ENCODE results near the gene SYNGAP1.
A peak's percentile ranks its signal among the peaks of the same experiment; 100 is the strongest.

The SYNGAP1 gene

DNA sequence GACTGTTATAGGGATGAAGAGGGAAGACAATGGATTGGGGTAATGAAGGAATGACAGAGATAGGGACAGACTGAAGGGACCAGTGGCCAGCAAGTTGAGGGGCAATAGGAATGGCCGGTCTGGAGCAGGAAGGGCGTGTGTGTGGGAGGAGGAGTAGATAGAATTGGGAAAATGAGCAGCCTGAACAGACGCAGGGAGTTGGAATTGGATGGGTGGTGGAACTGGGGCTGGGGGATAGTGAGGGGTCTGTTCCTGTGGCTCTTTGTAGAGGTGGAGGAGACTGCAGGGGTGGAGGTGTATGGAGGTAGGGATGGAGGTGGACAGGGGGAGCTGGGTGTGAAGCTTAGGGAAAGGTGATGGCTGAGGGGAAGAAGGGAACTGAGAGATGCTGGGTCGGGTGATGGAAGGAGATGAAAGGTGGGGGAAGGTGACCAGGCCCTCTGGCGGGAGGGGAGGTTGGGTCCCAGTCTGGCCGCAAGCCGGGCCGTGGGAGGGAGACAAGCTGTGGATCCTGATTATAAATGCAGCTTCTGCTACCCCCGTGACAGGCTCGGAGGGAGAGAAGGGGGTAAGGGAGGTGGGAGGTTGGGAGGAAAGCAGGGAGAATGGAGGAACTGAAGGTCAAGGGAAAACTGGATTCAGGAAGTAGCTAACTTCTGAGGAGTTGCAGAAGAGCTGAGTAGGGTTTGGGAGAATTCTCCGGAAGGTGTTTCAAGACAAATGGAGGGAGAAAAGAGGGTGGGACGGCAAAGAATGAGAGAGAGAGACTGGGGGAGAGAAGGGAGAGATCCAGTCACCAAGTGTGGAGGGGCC lies 5.2 kb downstream of the SYNGAP1 start:
- Mint-ChIP-seq H3K27ac (peak overlapping the region; percentile 96), H3K4me3 (peak overlapping the region; percentile 86), H3K27me3 (no peaks in the 10 kb centered on the region), H3K4me1 (ENCODE audit: low read depth) (peaks cover 65% of the 10 kb centered on the region), H3K9me3 (no peaks in the 10 kb centered on the region), H3K36me3 (ENCODE audit: low read depth) (peaks cover 7% of the 10 kb centered on the region)
- no peak for DNase-seq

DNA sequence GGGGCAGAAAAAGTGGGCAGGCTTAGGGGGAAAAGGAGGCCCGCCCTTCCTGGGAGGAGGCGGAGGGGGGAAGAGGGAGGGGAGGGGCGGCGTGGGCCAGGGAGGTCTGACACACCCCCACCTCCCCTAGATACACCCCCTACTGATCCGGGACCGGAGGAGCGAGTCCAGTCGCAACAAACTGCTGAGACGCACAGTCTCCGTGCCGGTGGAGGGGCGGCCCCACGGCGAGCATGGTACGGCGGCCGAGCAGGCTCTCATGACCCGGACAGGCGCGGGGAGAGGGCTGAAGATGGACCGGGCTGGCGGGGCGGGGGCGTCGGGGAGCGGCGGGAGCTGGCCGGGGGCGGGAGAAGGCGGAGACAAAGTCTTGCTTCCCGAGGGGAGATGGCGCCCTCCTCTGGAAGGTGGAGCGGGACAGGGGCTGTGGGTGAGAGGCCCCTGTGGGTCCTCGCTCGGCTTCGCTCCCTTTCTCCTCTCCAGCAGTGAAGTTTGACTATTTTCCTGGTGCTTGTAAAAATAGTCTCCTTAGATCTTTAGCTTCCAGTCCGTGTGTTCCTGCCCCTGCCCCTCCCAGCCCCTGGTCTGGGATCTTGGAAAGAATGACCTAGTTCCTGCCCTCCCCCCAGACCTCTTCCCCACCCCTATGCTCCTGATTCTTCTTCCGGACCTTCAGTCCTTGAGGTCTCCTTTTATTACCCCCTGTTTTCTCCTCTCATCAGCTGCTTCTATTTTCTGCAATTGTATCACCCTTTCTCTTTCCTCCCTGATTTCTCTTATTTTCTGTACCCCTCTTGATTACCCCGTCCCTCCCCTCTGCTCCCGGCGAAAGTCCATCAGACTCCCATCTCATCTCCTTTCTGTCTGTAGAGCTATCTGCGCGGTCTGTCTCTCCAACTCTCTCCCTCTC lies 6.1 kb downstream of the SYNGAP1 start:
- peaks cover 7% of the 10 kb centered on the region for H3K36me3 Mint-ChIP-seq (ENCODE audit: low read depth)
- H3K4me1 Mint-ChIP-seq (ENCODE audit: low read depth): peaks cover 72% of the 10 kb centered on the region
- H3K4me3 Mint-ChIP-seq: peak overlapping the region; percentile 86
- no peaks in the 10 kb centered on the region for H3K9me3 Mint-ChIP-seq
- H3K27ac Mint-ChIP-seq: peak overlapping the region; percentile 96
- H3K27me3 Mint-ChIP-seq: no peaks in the 10 kb centered on the region
- peak; percentile 87 for DNase-seq

DNA sequence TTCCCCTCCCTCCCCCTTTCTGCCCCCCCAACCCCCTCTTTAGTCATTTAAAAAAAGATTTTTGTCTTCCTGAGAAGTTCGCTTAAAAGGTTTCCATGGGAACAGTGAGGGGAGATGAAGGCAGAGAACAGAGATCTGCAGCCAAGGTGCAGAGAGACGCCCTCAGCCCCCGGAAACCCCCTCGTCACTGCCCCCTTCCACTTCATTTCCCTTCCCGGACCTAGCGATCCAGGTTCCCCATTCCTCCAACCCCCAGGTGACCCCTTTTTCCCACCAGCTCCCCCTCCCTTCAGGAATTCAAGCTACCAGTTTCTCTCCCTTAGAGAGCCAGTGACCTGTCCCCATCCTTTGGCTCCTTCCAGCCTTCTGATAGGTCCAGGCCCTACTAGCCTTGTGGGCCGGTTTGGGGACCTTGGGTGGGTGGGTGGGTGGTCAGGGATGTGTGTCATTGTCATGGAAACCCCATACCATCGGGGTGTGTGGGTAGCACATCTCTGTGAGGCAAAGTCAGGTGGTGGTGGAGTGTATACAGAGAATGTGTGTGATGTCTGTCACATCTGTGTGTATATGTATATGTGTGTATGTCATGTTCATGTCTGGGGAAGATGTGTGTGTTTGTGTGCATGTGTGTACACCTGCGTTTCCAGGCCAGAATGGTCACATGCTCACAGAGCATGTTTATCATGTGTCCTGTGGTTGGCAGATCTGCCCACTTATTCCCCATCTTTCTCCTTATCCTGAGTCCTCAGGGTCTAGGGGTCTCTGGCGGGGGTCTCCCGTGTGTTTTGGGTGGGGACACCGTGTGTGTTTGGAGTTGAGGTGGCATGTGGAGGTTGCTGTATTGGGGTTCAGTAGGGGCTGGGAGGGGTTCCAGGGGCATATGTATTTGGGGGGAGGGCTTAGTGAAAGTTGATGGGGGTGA lies 7.0 kb downstream of the SYNGAP1 start:
- Mint-ChIP-seq H3K4me3 (peak overlapping the region; percentile 86), H3K27me3 (no peaks in the 10 kb centered on the region), H3K27ac (peak overlapping the region; percentile 96), H3K9me3 (no peaks in the 10 kb centered on the region), H3K36me3 (ENCODE audit: low read depth) (peaks cover 7% of the 10 kb centered on the region), H3K4me1 (ENCODE audit: low read depth) (peaks cover 70% of the 10 kb centered on the region)
- DNase-seq: peak; percentile 53

DNA sequence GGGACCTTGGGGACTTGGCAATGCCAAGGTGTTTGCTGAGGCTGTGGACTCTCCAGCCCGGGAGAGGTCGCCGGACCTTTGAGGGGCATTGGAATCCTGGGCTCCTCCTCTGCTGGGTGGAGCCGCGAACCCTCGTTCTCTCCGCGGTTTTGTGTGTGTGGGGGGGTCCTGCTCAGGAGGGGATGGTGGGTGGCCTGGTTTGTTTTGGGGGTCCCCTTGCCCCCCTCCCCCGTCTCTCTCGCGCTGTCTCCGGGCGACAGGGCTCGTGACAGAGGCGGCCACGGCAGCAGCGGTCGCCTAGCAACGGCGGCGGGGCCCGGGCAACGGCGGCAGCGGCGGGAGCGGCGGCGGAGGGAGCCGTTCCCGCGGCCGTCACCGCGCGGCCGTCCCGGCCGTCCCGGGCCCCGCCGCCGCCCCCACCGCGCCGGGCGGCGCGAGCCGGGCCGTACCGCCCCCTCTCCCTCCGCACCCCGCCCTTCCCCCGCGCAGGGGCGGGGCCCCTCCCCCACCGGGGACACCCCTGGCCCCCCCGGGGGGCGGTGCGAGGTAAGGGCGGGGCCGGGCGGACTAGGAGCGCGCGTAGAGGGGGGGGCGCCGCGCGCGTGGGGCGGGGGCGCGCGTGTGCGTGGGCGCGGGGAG lies 7.8 kb downstream of the SYNGAP1 start:
- Mint-ChIP-seq H3K4me3 (peak overlapping the region; percentile 92), H3K9me3 (no peaks in the 10 kb centered on the region), H3K27ac (peak overlapping the region; percentile 96), H3K36me3 (ENCODE audit: low read depth) (peaks cover 12% of the 10 kb centered on the region), H3K27me3 (no peaks in the 10 kb centered on the region), H3K4me1 (ENCODE audit: low read depth) (peaks cover 78% of the 10 kb centered on the region)
- peak; percentile 74 for DNase-seq

DNA sequence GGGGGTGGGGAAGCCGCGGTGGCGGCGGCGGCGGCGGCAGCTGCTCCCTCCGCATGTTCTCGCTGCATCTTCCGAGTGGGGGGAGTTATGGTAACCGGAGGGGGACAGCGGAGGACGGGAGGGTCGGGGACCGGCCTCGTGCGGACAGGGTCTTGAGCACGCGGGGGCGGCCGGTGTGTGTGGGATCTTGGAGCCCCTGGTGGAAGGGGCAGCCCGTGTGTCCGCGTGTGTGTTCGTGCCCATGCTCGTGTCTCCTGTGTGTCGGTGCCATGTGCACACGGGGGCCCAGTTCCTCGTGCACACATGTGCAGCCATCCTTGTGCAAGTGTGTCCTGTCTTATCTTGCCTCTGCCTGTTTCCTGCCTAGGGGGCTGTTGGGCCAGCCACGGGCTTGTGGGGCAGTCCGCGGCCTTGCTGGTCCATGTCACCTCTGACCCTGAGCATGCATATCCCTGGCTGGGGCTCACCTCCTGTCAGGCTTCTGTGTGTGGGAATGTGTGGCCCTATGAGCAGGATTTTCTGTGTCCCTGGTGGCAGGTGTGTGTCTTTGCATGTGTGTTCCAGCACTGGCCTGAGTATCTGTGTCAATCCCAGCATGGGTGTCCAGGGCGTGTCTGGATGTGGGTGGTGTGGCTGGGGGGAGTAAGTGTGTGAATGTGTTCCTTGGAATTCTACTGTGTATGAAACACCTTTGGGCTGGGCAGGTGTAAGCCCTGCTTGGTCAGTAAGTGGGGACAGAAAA lies 8.5 kb downstream of the SYNGAP1 start:
- H3K4me3 Mint-ChIP-seq: peak overlapping the region; percentile 92
- DNase-seq: peak; percentile 70
- peak overlapping the region; percentile 96 for H3K27ac Mint-ChIP-seq
- peaks cover 82% of the 10 kb centered on the region for H3K4me1 Mint-ChIP-seq (ENCODE audit: low read depth)
- no peaks in the 10 kb centered on the region for H3K27me3 Mint-ChIP-seq
- H3K36me3 Mint-ChIP-seq (ENCODE audit: low read depth): peaks cover 17% of the 10 kb centered on the region
- no peaks in the 10 kb centered on the region for H3K9me3 Mint-ChIP-seq

DNA sequence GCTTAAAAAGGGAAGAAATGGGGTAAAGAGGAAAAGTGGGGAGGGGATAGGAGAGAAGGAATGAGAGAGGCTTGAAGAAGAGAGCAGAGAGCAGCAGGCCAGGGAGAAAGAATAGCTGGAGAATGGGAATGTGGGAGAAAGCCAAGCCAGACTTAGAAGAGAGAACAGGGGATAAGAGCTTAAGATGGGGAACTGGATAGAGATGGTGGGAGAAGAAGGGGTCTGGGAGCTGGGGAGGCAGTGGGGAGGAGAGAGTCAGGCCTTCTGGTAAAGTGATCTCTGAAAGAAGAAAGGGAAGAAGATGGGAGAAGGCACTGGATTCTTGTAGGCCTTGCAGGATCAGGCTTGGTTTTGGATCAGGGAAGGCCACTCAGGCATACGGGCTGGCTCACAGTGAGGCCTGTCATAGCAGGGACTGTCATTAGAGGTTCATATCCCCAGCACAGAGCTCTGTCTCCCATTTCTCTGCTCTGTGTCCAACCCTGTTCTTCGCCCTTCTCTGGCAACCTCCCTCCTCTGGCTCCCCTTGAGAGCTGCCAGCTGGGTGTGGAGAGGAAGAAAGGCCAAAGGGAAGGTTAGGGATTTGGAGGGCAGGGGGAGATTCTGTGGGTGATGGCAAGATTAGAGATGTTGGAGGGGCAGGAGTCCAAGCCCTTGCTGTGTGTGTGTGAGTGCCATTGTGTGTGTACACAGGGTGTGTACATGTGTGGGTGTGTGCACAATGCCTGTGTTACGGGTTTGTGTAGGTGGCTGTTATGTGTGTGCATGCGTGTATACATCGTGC lies 9.3 kb downstream of the SYNGAP1 start:
- Mint-ChIP-seq H3K36me3 (ENCODE audit: low read depth) (peaks cover 17% of the 10 kb centered on the region), H3K27ac (peak overlapping the region; percentile 96), H3K4me3 (peak overlapping the region; percentile 92), H3K9me3 (no peaks in the 10 kb centered on the region), H3K4me1 (ENCODE audit: low read depth) (peaks cover 76% of the 10 kb centered on the region), H3K27me3 (no peaks in the 10 kb centered on the region)
- no peak for DNase-seq

DNA sequence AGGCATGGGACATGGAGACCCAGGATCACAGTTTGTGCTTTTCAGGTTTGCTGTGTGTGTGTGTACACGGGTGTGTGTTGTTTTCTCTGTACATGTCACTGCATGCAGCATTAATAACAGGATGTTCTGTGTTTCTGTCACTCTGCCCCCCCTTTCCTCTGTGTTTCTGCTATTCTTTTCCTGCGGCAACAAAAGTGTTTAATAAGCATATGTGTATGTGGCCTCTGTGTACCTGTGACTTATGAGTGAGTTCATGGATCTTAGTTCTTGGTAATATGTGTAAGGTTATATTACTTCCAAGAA lies 9.8 kb downstream of the SYNGAP1 start:
- no peaks in the 10 kb centered on the region for H3K27me3 Mint-ChIP-seq
- DNase-seq: no peak
- peaks cover 70% of the 10 kb centered on the region for H3K4me1 Mint-ChIP-seq (ENCODE audit: low read depth)
- H3K9me3 Mint-ChIP-seq: no peaks in the 10 kb centered on the region
- peaks cover 17% of the 10 kb centered on the region for H3K36me3 Mint-ChIP-seq (ENCODE audit: low read depth)
- H3K27ac Mint-ChIP-seq: peak overlapping the region; percentile 96
- H3K4me3 Mint-ChIP-seq: peak overlapping the region; percentile 92

DNA sequence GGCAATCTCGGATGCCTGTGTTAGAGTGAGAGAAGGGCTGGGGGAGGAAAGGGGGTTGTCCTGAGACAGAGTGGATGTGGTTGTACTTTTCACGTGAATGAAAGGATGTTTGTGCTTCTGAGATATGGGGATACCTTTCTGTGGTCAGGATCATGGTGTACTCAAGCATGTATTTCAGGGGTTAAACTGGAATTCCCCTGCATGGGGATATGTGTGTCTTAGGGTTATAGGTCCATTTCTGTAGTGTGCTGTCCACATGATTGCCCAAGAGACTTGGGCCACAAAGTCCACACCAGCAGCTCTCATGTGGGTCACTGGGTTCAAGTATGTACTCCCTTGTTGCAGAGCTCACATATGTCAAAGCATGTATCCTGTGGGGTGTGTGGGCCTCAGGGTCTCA lies 10.5 kb downstream of the SYNGAP1 start:
- H3K27me3 Mint-ChIP-seq: no peaks in the 10 kb centered on the region
- H3K9me3 Mint-ChIP-seq: no peaks in the 10 kb centered on the region
- peak overlapping the region; percentile 92 for H3K4me3 Mint-ChIP-seq
- H3K27ac Mint-ChIP-seq: peak overlapping the region; percentile 96
- peaks cover 19% of the 10 kb centered on the region for H3K36me3 Mint-ChIP-seq (ENCODE audit: low read depth)
- no peak for DNase-seq
- peaks cover 64% of the 10 kb centered on the region for H3K4me1 Mint-ChIP-seq (ENCODE audit: low read depth)

DNA sequence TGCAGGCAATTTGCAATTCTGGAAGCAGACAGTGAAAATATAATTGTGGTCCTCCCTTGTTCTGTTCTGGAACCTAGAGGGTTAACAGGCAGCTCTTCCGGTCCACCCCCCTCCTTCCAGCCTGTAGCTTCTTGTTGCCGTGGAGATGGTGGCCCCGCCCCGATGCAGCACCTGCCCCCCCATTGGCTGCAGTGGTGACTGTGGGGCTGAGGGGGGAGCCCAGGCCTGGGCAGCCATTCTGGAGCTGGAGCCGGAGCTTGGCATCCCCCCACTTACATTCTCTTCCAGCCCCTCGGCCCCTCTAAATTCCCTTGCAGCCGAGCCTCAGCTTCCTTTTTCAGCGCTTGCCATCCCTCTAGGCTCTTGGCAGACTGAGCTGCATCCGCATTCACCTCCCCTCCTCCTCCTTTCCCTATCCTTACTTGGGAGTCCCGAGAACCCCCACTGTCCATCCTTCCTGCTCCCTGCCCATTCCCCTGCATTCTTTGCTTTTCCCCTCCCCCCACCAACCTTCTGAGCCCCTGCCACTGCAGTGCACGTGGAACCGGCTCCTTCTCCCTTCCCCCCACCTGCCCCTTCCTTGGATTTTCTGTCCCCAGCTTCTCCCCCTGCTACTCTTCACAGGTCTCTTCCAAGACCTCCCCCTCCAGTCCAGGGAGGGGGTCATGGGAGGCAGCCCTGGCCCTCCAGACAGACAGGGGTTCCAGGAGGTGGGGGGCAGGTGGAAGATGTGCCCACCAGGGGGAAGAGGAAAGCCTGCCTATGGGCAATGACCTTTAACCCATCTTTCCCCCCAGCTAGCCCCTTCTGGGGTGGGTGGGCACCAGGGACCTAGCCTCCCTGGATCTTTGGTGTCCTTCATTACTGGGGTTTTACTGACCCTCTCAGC lies 11.4 kb downstream of the SYNGAP1 start:
- DNase-seq: peak; percentile 85
- peaks cover 60% of the 10 kb centered on the region for H3K4me1 Mint-ChIP-seq (ENCODE audit: low read depth)
- H3K9me3 Mint-ChIP-seq: no peaks in the 10 kb centered on the region
- H3K27ac Mint-ChIP-seq: peak overlapping the region; percentile 96
- H3K36me3 Mint-ChIP-seq (ENCODE audit: low read depth): peaks cover 27% of the 10 kb centered on the region
- peak overlapping the region; percentile 92 for H3K4me3 Mint-ChIP-seq
- no peaks in the 10 kb centered on the region for H3K27me3 Mint-ChIP-seq

DNA sequence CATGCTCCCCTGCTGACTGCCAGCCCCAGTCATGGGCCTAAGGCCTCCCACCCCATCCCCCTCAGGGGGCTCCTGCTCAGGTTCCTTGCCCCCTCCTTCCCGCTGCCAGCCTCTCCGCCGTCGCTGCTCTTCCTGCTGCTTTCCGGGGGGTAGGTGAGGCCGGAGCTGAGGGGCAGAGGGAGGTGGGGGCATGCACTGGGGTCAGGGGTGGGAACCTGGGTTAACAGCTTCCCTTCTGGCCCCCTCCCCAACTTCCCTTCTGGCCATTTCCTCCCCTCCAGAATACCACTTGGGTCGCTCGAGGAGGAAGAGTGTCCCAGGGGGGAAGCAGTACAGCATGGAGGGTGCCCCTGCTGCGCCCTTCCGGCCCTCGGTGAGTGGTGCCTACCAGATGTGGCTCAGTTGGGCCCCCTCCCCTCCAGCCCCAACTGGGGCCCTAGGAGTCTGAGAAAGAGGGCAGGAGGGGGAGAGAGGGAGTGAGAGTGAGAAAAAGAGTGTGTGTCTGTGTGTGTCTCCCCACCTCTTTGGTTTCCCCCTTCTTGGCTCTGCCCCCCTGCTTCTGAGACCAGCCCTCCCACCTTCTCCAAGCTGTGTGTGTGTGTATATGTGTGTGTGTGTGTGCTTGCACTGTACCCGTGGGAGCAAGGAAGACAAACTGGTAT lies 12.1 kb downstream of the SYNGAP1 start:
- Mint-ChIP-seq H3K27me3 (no peaks in the 10 kb centered on the region), H3K4me3 (peak overlapping the region; percentile 92), H3K36me3 (ENCODE audit: low read depth) (peaks cover 35% of the 10 kb centered on the region), H3K9me3 (no peaks in the 10 kb centered on the region), H3K27ac (peak overlapping the region; percentile 10), H3K4me1 (ENCODE audit: low read depth) (peaks cover 54% of the 10 kb centered on the region)
- no peak for DNase-seq

DNA sequence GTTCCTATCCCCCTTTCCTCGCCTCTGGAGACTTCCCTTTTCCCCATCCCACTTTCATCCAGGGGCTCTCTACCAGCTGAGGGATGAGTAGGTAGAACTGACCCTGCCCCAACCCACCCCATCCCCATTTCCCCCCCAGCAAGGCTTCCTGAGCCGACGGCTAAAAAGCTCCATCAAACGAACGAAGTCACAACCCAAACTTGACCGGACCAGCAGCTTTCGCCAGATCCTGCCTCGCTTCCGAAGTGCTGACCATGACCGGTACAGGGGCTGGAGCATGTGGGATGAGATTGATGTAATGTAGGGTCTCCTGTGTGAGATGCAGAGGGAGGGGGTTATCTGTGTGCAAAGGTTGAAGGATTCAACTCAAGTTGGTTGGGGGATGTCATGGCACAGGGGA lies 12.7 kb downstream of the SYNGAP1 start:
- no peak for DNase-seq
- Mint-ChIP-seq H3K27me3 (no peaks in the 10 kb centered on the region), H3K27ac (peak overlapping the region; percentile 70), H3K9me3 (no peaks in the 10 kb centered on the region), H3K36me3 (ENCODE audit: low read depth) (peaks cover 40% of the 10 kb centered on the region), H3K4me3 (peak overlapping the region; percentile 92), H3K4me1 (ENCODE audit: low read depth) (peaks cover 48% of the 10 kb centered on the region)

Data from activated T-cell treated with anti-CD3 and anti-CD28 coated beads, Interleukin-2, amount 50 U/mL, for 24 hours (primary cell).